Measurements from ENCODE around the gene SLC46A3.
"Not testable (repeated sequence)": the region's sequence is repeated elsewhere in the genome, so short reads cannot be mapped to it uniquely, and the experiment has no call there.

The SLC46A3 gene

GRCh38 chr13:28746287-28746612, 27.5 kb upstream of the SLC46A3 start:
- no peak overlapping the region for H3K9ac ChIP-seq (ENCODE audit: low read depth, low read length)
- no peaks in the 10 kb centered on the region for H3K9me3 ChIP-seq (ENCODE audit: control insufficient read depth, insufficient read depth, low read length)
- H3K27me3 ChIP-seq (ENCODE audit: control insufficient read depth, insufficient read depth, low read length), result no peaks in the 10 kb centered on the region
- peaks cover 18% of the 10 kb centered on the region for H3K4me1 ChIP-seq (ENCODE audit: control insufficient read depth, insufficient read depth, low read length)
- no peak overlapping the region for H3K4me3 ChIP-seq (ENCODE audit: low read depth, low read length)
- no peaks in the 10 kb centered on the region for H3K36me3 ChIP-seq (ENCODE audit: control insufficient read depth, insufficient read depth, low read length)

DNA sequence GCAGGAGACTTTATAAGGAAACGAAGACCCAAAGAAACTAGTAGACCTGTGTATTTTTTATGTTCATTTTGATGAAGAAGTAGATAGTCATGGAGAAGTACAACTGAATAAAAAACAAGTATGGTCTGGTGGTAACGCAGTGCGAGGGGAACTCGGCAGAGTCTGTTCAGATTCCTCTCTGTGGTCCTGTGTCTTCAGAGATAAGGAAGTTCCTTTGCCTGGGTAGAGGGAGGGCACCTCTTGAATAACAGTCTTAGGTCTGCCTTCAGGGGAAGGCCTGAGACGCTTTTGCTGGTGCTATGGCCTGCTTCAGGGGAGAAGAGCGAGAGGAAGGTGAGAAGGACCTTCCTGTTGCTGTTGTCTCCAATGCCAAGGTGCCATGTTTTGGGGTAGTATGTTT, 25.9 kb upstream of the SLC46A3 start:
- Histone ChIP-seq H3K9ac (ENCODE audit: low read depth, low read length) (no peak overlapping the region), H3K9me3 (ENCODE audit: control insufficient read depth, insufficient read depth, low read length) (no peaks in the 10 kb centered on the region), H3K27me3 (ENCODE audit: control insufficient read depth, insufficient read depth, low read length) (no peaks in the 10 kb centered on the region), H3K4me3 (ENCODE audit: low read depth, low read length) (no peak overlapping the region), H3K4me1 (ENCODE audit: control insufficient read depth, insufficient read depth, low read length) (peaks cover 18% of the 10 kb centered on the region), H3K36me3 (ENCODE audit: control insufficient read depth, insufficient read depth, low read length) (no peaks in the 10 kb centered on the region)

- Histone ChIP-seq H3K4me3 (ENCODE audit: low read depth, low read length) (no peak overlapping the region), H3K36me3 (ENCODE audit: control insufficient read depth, insufficient read depth, low read length) (no peaks in the 10 kb centered on the region), H3K9me3 (ENCODE audit: control insufficient read depth, insufficient read depth, low read length) (no peaks in the 10 kb centered on the region), H3K9ac (ENCODE audit: low read depth, low read length) (no peak overlapping the region), H3K27me3 (ENCODE audit: control insufficient read depth, insufficient read depth, low read length) (no peaks in the 10 kb centered on the region), H3K4me1 (ENCODE audit: control insufficient read depth, insufficient read depth, low read length) (peaks cover 18% of the 10 kb centered on the region)
These were observed 25.3 kb upstream of the SLC46A3 start for GRCh38 chr13:28744091-28744536.

GRCh38 chr13:28743499-28744083, 24.8 kb upstream of the SLC46A3 start:
- Histone ChIP-seq H3K4me1 (ENCODE audit: control insufficient read depth, insufficient read depth, low read length) (peaks cover 18% of the 10 kb centered on the region), H3K27me3 (ENCODE audit: control insufficient read depth, insufficient read depth, low read length) (no peaks in the 10 kb centered on the region), H3K9me3 (ENCODE audit: control insufficient read depth, insufficient read depth, low read length) (no peaks in the 10 kb centered on the region), H3K36me3 (ENCODE audit: control insufficient read depth, insufficient read depth, low read length) (no peaks in the 10 kb centered on the region), H3K9ac (ENCODE audit: low read depth, low read length) (no peak overlapping the region), H3K4me3 (ENCODE audit: low read depth, low read length) (no peak overlapping the region)

DNA sequence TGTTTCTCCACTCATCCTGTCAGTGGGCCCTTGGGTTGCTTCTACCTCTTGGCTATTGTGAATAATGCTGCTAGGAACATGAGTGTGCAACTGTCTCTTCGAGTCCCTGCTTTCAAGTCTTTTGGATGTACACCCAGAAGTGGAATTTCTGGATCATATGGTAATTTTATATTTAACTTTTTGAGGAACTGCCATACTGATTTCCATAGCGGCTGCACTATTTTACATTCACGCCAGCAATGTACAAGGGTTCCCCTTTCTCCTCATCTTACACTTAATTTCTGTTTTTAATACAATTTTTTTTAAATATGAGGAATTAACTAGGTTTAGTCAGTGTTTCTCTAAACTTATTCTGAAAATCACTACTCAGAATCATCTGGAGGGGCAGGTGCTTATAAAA, 24.2 kb upstream of the SLC46A3 start:
- peaks cover 18% of the 10 kb centered on the region for H3K4me1 ChIP-seq (ENCODE audit: control insufficient read depth, insufficient read depth, low read length)
- H3K36me3 ChIP-seq (ENCODE audit: control insufficient read depth, insufficient read depth, low read length), result no peaks in the 10 kb centered on the region
- no peak overlapping the region for H3K9ac ChIP-seq (ENCODE audit: low read depth, low read length)
- H3K27me3 ChIP-seq (ENCODE audit: control insufficient read depth, insufficient read depth, low read length), result no peaks in the 10 kb centered on the region
- H3K4me3 ChIP-seq (ENCODE audit: low read depth, low read length), result no peak overlapping the region
- H3K9me3 ChIP-seq (ENCODE audit: control insufficient read depth, insufficient read depth, low read length), result no peaks in the 10 kb centered on the region

DNA sequence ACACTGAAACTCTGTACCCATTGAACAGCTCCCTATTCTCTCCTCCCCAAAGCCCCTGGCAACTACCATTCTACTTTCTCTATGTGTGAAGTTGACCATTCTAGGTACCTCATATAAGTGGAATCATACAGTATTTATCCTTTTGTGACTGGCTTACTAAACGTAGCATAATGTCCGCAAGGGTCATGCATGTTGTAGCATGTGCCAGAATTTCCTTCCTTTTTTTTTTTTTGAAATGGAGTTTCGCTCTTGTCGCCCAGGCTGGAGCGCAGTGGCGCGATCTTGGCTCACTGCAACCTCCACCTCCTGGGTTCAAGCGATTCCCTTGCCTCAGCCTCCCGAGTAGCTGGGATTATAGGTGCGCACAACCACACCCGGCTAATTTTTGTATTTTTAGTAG, 23.7 kb upstream of the SLC46A3 start:
- H3K9ac ChIP-seq (ENCODE audit: low read depth, low read length), result not testable (repeated sequence)

DNA sequence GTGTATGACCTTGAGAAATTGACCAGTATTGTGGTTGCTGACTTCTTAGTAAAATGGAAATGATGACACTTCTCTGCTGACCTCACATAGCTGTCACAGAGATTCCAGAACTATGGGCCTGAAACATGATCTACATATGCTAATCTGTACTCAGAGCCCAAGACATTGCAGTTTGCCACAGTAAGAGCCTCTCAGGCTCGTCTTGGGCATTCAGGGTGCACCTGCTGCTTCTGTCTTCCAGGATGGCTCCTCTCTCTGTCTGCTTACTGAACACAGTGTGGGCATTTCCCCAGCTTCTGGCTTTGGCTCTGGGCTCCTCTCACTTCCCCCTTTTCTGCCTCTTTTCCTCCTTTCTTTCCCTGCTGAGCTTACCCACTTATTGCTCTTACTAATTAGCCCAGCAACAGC, 22.3 kb upstream of the SLC46A3 start:
- H3K9ac ChIP-seq (ENCODE audit: low read depth, low read length), result no peak overlapping the region
- no peak overlapping the region for H3K4me3 ChIP-seq (ENCODE audit: low read depth, low read length)
- peaks cover 9% of the 10 kb centered on the region for H3K4me1 ChIP-seq (ENCODE audit: control insufficient read depth, insufficient read depth, low read length)
- H3K9me3 ChIP-seq (ENCODE audit: control insufficient read depth, insufficient read depth, low read length), result no peaks in the 10 kb centered on the region
- H3K36me3 ChIP-seq (ENCODE audit: control insufficient read depth, insufficient read depth, low read length), result no peaks in the 10 kb centered on the region
- no peaks in the 10 kb centered on the region for H3K27me3 ChIP-seq (ENCODE audit: control insufficient read depth, insufficient read depth, low read length)

More for the DNA sequence above, 23.7 kb upstream of the SLC46A3 start:
- not testable (repeated sequence) for H3K4me3 ChIP-seq (ENCODE audit: low read depth, low read length); H3K27me3 ChIP-seq (ENCODE audit: control insufficient read depth, insufficient read depth, low read length); H3K9me3 ChIP-seq (ENCODE audit: control insufficient read depth, insufficient read depth, low read length); H3K36me3 ChIP-seq (ENCODE audit: control insufficient read depth, insufficient read depth, low read length)
- H3K4me1 ChIP-seq (ENCODE audit: control insufficient read depth, insufficient read depth, low read length), result peaks cover 18% of the 10 kb centered on the region

DNA sequence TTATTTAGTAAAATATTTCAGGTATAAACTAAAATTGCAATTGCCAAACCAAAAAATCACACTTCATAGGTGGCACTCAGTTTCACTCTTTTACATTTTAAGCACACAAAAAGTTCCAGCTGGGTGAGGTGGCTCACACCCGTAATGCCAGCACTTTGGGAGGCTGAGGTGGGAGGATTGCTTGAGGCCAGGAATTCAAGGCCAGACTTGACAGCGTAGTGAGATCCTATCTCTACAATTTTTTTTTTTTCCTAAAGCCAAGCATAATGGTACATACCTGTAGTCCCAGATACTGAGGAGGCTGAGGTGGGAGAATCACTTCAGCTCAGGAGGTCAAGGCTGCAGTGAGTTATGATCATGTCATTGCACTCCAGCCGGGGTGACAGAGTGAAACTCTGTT, 20.6 kb upstream of the SLC46A3 start:
- Histone ChIP-seq H3K27me3 (ENCODE audit: control insufficient read depth, insufficient read depth, low read length) (no peaks in the 10 kb centered on the region), H3K4me3 (ENCODE audit: low read depth, low read length) (no peak overlapping the region), H3K9ac (ENCODE audit: low read depth, low read length) (no peak overlapping the region), H3K4me1 (ENCODE audit: control insufficient read depth, insufficient read depth, low read length) (peaks cover 5% of the 10 kb centered on the region), H3K9me3 (ENCODE audit: control insufficient read depth, insufficient read depth, low read length) (no peaks in the 10 kb centered on the region), H3K36me3 (ENCODE audit: control insufficient read depth, insufficient read depth, low read length) (no peaks in the 10 kb centered on the region)

DNA sequence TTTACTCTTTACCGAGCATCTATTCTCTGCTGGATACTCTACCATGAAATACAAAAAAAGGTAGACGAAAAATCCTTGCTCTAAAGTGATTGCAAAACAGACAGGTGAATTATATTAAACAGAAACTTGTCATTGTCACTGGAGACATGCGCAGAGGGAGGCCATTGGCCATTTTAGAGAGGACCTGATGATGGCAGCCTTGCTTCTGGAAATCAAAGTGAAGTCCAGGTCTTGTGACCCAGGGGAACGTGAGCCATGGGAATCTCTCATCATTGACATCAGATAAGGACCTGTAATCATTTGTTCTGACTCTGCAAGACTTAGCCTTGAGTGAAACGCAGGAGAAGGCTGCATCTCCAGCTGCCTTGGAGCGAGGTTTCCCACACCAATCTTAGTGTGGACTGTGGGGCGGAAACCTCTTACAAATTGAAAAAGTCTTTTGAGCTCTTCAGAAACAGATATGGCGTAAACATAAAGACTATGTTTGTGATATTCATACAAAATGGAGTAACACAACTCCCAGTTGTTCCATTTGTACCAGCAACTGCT, 16.8 kb upstream of the SLC46A3 start:
- H3K36me3 ChIP-seq (ENCODE audit: control insufficient read depth, insufficient read depth, low read length), result no peaks in the 10 kb centered on the region
- no peaks in the 10 kb centered on the region for H3K4me1 ChIP-seq (ENCODE audit: control insufficient read depth, insufficient read depth, low read length)
- no peak overlapping the region for H3K4me3 ChIP-seq (ENCODE audit: low read depth, low read length)
- H3K9ac ChIP-seq (ENCODE audit: low read depth, low read length), result no peak overlapping the region
- no peaks in the 10 kb centered on the region for H3K27me3 ChIP-seq (ENCODE audit: control insufficient read depth, insufficient read depth, low read length)
- H3K9me3 ChIP-seq (ENCODE audit: control insufficient read depth, insufficient read depth, low read length), result no peaks in the 10 kb centered on the region

GRCh38 chr13:28734906-28735305, 16.1 kb upstream of the SLC46A3 start:
- Histone ChIP-seq H3K9ac (ENCODE audit: low read depth, low read length) (no peak overlapping the region), H3K36me3 (ENCODE audit: control insufficient read depth, insufficient read depth, low read length) (no peaks in the 10 kb centered on the region), H3K27me3 (ENCODE audit: control insufficient read depth, insufficient read depth, low read length) (no peaks in the 10 kb centered on the region), H3K9me3 (ENCODE audit: control insufficient read depth, insufficient read depth, low read length) (no peaks in the 10 kb centered on the region), H3K4me1 (ENCODE audit: control insufficient read depth, insufficient read depth, low read length) (no peaks in the 10 kb centered on the region), H3K4me3 (ENCODE audit: low read depth, low read length) (no peak overlapping the region)

- Histone ChIP-seq H3K36me3 (ENCODE audit: control insufficient read depth, insufficient read depth, low read length) (no peaks in the 10 kb centered on the region), H3K9ac (ENCODE audit: low read depth, low read length) (no peak overlapping the region), H3K27me3 (ENCODE audit: control insufficient read depth, insufficient read depth, low read length) (no peaks in the 10 kb centered on the region), H3K9me3 (ENCODE audit: control insufficient read depth, insufficient read depth, low read length) (no peaks in the 10 kb centered on the region), H3K4me1 (ENCODE audit: control insufficient read depth, insufficient read depth, low read length) (no peaks in the 10 kb centered on the region), H3K4me3 (ENCODE audit: low read depth, low read length) (no peak overlapping the region)
These were observed 12.0 kb upstream of the SLC46A3 start for GRCh38 chr13:28730762-28731161.

GRCh38 chr13:28729541-28729940, 10.8 kb upstream of the SLC46A3 start:
- no peak overlapping the region for H3K9ac ChIP-seq (ENCODE audit: low read depth, low read length)

More at GRCh38 chr13:28729541-28729940, 10.8 kb upstream of the SLC46A3 start:
- H3K9me3 ChIP-seq (ENCODE audit: control insufficient read depth, insufficient read depth, low read length), result no peaks in the 10 kb centered on the region
- no peaks in the 10 kb centered on the region for H3K4me1 ChIP-seq (ENCODE audit: control insufficient read depth, insufficient read depth, low read length)
- no peaks in the 10 kb centered on the region for H3K27me3 ChIP-seq (ENCODE audit: control insufficient read depth, insufficient read depth, low read length)
- H3K36me3 ChIP-seq (ENCODE audit: control insufficient read depth, insufficient read depth, low read length), result no peaks in the 10 kb centered on the region
- no peak overlapping the region for H3K4me3 ChIP-seq (ENCODE audit: low read depth, low read length)
